GM12878 (cell line): ENCODE data around the gene MYO1D. TPM values are rescaled to one million over a fixed set of nuclear protein-coding genes. Genes with fewer than 3 reads are reported as not detected.
A peak's percentile ranks its signal among the peaks of the same experiment; 100 is the strongest.

Experiments
- ATAC-seq: fragments of 200-7000 bp; cut with Tn5 transposase; 3 replicates; pipeline ENCODE4 v1.9.1; 2020; ENCODE audit warnings: mild to moderate bottlenecking, moderate library complexity
- BruUV-seq: library from RNA; stranded (reverse); fragments of 400-500 nt; replicated peaks from 2 replicates; lab custom pipeline; 2021; lab: Mats Ljungman, UMichigan
- CTCF ChIA-PET: fragments of 300-600 bp; sonication (Branson Sonifier 250); formaldehyde crosslinking; extraction: SDS; loops from one replicate; lab custom pipeline; 2021; ENCODE audit warnings: inconsistent platforms; lab: Yijun Ruan, JAX
- POLR2A ChIA-PET: fragments of 350-600 bp; formaldehyde crosslinking; extraction: SDS; loops from one replicate; lab custom pipeline; 2021; ENCODE audit warnings: inconsistent platforms; lab: Charles Lee
- RAD21 ChIA-PET: fragments of 300-600 bp; sonication (Branson Sonifier 250); formaldehyde crosslinking; loops from one replicate; lab custom pipeline; 2023; ENCODE audit warnings: antibody characterized with exemption; ENCODE audit not compliant: unreplicated experiment; lab: Charles Lee
- SMC1A ChIA-PET: fragments of 300-600 bp; sonication (Branson Sonifier 250); formaldehyde crosslinking; loops from one replicate; lab custom pipeline; 2023; ENCODE audit not compliant: unreplicated experiment, uncharacterized antibody; lab: Charles Lee
- DNase-seq: peaks from one replicate; pipeline ENCODE4 v3.0.0-alpha.2; 2011; ENCODE audit warnings: low read depth, low spot score
- FAIRE-seq: peaks from 3 replicates; lab custom pipeline; 2011; peaks lifted over from hg19 to GRCh38; lab: Jason Lieb, UNC
- H2AFZ ChIP-seq: 2 replicates; pipeline ENCODE4 v1.6.0; 2011; ENCODE audit warnings: low read depth, low read length, control low read depth; ENCODE audit not compliant: control insufficient read depth
- H3K27ac ChIP-seq: 2 replicates; pipeline ENCODE4 v1.5.1; 2011; ENCODE audit warnings: control low read depth; ENCODE audit not compliant: control insufficient read depth, insufficient read depth
- H3K27me3 ChIP-seq, 2 experiments: replicated peaks in 1 of 2; 2 replicates each; pipeline versions ENCODE4 v1.6.0 to v1.6.1; 2011; ENCODE audit warnings: low read length in 1 of 2; ENCODE audit not compliant: control insufficient read depth in 2 of 2, insufficient read depth in 2 of 2
- H3K36me3 ChIP-seq, 2 experiments: 2 replicates each; pipeline ENCODE4 v1.5.1; 2011; ENCODE audit warnings: low read length in 1 of 2; ENCODE audit not compliant: control insufficient read depth in 2 of 2, insufficient read depth in 2 of 2
- H3K4me1 ChIP-seq: 2 replicates; pipeline ENCODE4 v1.6.1; 2011; ENCODE audit warnings: mild to moderate bottlenecking, low read length, moderate library complexity, mixed read lengths; ENCODE audit not compliant: control insufficient read depth, insufficient read depth
- H3K4me2 ChIP-seq: 2 replicates; pipeline ENCODE4 v1.6.0; 2011; ENCODE audit warnings: control low read depth; ENCODE audit not compliant: control insufficient read depth, insufficient read depth
- H3K4me3 ChIP-seq: fragments of 200-600 bp; sonication (generic); 2 replicates; pipeline ENCODE4 v1.5.1; 2016
- H3K79me2 ChIP-seq: 2 replicates; pipeline ENCODE4 v1.6.0; 2011; ENCODE audit warnings: low read length; ENCODE audit not compliant: control insufficient read depth, insufficient read depth
- H3K9ac ChIP-seq: 2 replicates; pipeline ENCODE4 v1.8.0; 2011; ENCODE audit warnings: low read length, control low read depth, mixed read lengths; ENCODE audit not compliant: control insufficient read depth, insufficient read depth
- H3K9me3 ChIP-seq: replicated peaks from 3 replicates; pipeline ENCODE4 v1.5.1; 2011; ENCODE audit warnings: mild to moderate bottlenecking, low read length; ENCODE audit not compliant: control insufficient read depth, insufficient read depth
- H4K20me1 ChIP-seq: 2 replicates; pipeline ENCODE4 v1.6.0; 2011; ENCODE audit not compliant: control insufficient read depth, insufficient read depth
- BMI1 ChIP-seq: fragments of 450-650 bp; IDR thresholded peaks from 2 replicates; pipeline ENCODE4 v1.6.1; 2016; ENCODE audit warnings: mild to moderate bottlenecking, moderate library complexity, borderline replicate concordance
- CBX3 ChIP-seq: fragments of 200-600 bp; sonication (generic); IDR thresholded peaks from 2 replicates; pipeline ENCODE4 v1.6.1; 2016; ENCODE audit warnings: low read depth, borderline replicate concordance
- ETV6 ChIP-seq, 2 experiments: fragments of 450-650 bp in 1 of 2; IDR thresholded peaks in 1 of 2; conservative IDR thresholded peaks in 1 of 2; 2 replicates each; pipeline ENCODE4 v1.6.1; 2014; ENCODE audit warnings: antibody characterized with exemption in 1 of 2, borderline replicate concordance in 1 of 2, low read depth in 1 of 2, mild to moderate bottlenecking in 1 of 2, moderate library complexity in 1 of 2
- HCFC1 ChIP-seq: fragments of 150-350 bp; IDR thresholded peaks from 2 replicates; pipeline ENCODE4 v1.6.1; 2014; ENCODE audit warnings: low read length
- PAX5 ChIP-seq: IDR thresholded peaks from 2 replicates; pipeline ENCODE4 v1.6.1; 2011; ENCODE audit warnings: low read depth, low read length, borderline replicate concordance
- PML ChIP-seq: IDR thresholded peaks from 2 replicates; pipeline ENCODE4 v1.6.1; 2012; ENCODE audit warnings: low read length, inconsistent platforms
- RELA ChIP-seq: fragments of 450-650 bp; IDR thresholded peaks from 2 replicates; pipeline ENCODE4 v1.8.0; 2014; ENCODE audit warnings: borderline replicate concordance; ENCODE audit not compliant: partially characterized antibody
- SIN3A ChIP-seq: IDR thresholded peaks from 2 replicates; pipeline ENCODE4 v1.6.1; 2012; ENCODE audit warnings: low read depth, low read length, improper control_type of control experiment
- TAF1 ChIP-seq: IDR thresholded peaks from 2 replicates; pipeline ENCODE4 v1.6.1; 2011; ENCODE audit warnings: mild to moderate bottlenecking, low read depth, low read length, borderline replicate concordance
- TCF3 ChIP-seq: IDR thresholded peaks from 2 replicates; pipeline ENCODE4 v1.6.1; 2012; ENCODE audit warnings: low read depth, mild to moderate bottlenecking, low read length, borderline replicate concordance; ENCODE audit not compliant: insufficient read depth
- YY1 ChIP-seq: IDR thresholded peaks from 2 replicates; pipeline ENCODE4 v1.6.1; 2011; ENCODE audit warnings: low read depth, mild to moderate bottlenecking, low read length
- WGBS: methylation state at CpG from one replicate; pipeline ENCODE4 v1.1.6; 2016; ENCODE audit warnings: low lambda C conversion rate; ENCODE audit not compliant: insufficient replicate concordance, insufficient coverage; ENCODE audit errors: missing lambda C conversion rate; 5-methylcytosine and 5-hydroxymethylcytosine counted together
- in situ Hi-C: fragments of 300-500 bp; cut with MboI; formaldehyde crosslinking; loops from 9 replicates; pipeline ENCODE4 v1.14.3; 2018; ENCODE audit warnings: mixed read lengths
- intact Hi-C: fragments of 100-400 bp; cut with micrococcal nuclease; formaldehyde crosslinking; loops from one replicate; pipeline ENCODE4 v1.14.2; 2022; ENCODE audit not compliant: unreplicated experiment
- polyA plus RNA-seq, 11 experiments: library from polyadenylated mRNA; depleted of rRNA in 4 of 11; unstranded in 6 of 11; stranded (reverse) in 5 of 11; fragments of >200 nt; fragmentation: Nextera tagmentation in 4 of 11; fragmentation: Illumina TruSeq in 1 of 11; extraction: Ambion mirVana in 4 of 11; extraction: Trizol in 1 of 11; gene quantifications; 1 replicate in 1 of 11; 2 replicates in 10 of 11; pipeline versions ENCODE4 v1.2.1 to v1.2.3, GENCODE V29; 2011 to 2016; ENCODE audit warnings: inconsistent platforms in 2 of 11, missing spikeins in 2 of 11, low read depth in 1 of 11
- total RNA-seq, 4 experiments: library from RNA; depleted of rRNA in 3 of 4; stranded (reverse); fragments of >200 nt in 3 of 4; fragmentation: Illumina TruSeq in 1 of 4; extraction: Trizol in 1 of 4; gene quantifications; 2 replicates each; pipeline versions ENCODE4 v1.2.1 to v1.2.3, GENCODE V29; 2013 to 2021
- TF ChIP-seq, protein P1 (sequence below): fragments of 450-650 bp; conservative IDR thresholded peaks from 2 replicates; pipeline ENCODE4 v1.6.1; 2017; ENCODE audit warnings: mild to moderate bottlenecking, moderate library complexity
- TF ChIP-seq, protein P2 (sequence below): fragments of 450-650 bp; IDR thresholded peaks from 2 replicates; pipeline ENCODE4 v1.6.1; 2018; ENCODE audit warnings: borderline replicate concordance, mild to moderate bottlenecking; ENCODE audit not compliant: partially characterized antibody
- TF ChIP-seq, protein P3 (sequence below): IDR thresholded peaks from 2 replicates; pipeline ENCODE4 v1.6.1; 2011; ENCODE audit warnings: mild to moderate bottlenecking, low read depth, low read length, moderate library complexity; ENCODE audit not compliant: insufficient replicate concordance
- TF ChIP-seq, protein P4 (sequence below): fragments of 450-650 bp; IDR thresholded peaks from 2 replicates; pipeline ENCODE4 v1.6.1; 2016; ENCODE audit warnings: mild to moderate bottlenecking

MYO1D gene
- total and polyA plus RNA-seq, 10 of the 15 experiments (the other 5 are each of a cell fraction or from before 2014, with no cell fraction given): 1.8 to 37.7 (median 25.4) TPM

DNA sequence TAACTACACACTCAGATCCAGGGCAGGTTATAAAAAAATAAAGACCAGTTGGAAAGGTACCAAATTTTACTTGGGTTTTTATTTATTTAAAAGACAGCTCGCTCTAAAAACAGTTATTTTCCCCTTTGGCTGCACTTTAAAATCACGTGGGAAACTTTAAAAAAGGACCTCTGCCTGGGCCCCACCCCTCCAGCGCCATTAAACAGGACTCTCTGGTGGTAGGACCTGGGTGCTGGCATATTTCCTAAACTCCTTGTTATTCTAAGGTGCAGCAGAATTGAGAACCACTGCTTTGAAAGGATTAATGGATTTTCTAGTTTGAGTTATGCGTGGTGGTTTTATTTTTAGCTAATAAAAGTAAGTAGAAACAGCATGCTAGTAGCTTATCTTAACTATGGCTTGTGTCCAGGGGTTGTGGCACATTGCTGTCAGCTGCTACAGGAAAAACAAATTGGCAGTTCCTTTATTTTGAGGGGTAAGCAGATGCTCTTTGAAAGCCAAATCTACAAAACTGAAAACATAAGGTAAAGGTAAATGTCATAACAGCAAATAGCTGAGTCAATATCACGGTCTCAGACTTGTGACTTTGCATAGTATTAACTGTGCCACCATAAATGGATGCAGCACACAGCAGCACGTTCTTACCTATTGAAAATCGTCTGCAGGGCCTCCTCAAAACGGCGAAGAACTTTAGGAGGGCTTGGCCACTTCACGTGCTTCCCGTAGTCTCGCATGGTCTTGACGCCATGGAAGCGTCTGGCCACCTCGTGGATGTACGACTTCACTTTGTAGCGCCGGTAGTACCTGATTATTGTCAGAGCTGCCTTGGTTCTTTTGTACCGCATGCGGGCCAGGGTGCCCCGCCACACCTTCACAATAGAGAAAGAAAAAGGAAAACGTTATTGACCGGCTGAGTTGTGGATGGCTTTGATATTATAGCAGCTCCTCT is 218.2 kb downstream of the MYO1D start:
- H3K27ac ChIP-seq: no peak overlapping the region
- ChIA-PET SMC1A (interaction anchor here (0.7 to 2.5 kb wide), 28 partner anchors 9 to 280 kb away, joined by 3 to 25 read pairs (median 3); partner anchors contain the start of genes MYO1D and PSMD11), CTCF (interaction anchor here (0.6 to 3.2 kb wide), 58 partner anchors 9 to 391 kb away, joined by 3 to 46 read pairs (median 4); partner anchors contain the start of genes MYO1D and SPACA3), POLR2A (no interaction called here), RAD21 (interaction anchor here (0.7 to 2.2 kb wide), 10 partner anchors 11 to 339 kb away, joined by 3 to 28 read pairs (median 4); partner anchors contain the start of gene PSMD11)
- H3K79me2 ChIP-seq: no peaks in the 10 kb centered on the region
- intact Hi-C loops: loop anchor here (2.0 to 5.0 kb wide), 3 partner anchors 96 to 278 kb away; no protein-coding TSS in a partner anchor
- no peak for ATAC-seq
- H3K4me3 ChIP-seq: no peak overlapping the region
- no peak overlapping the region for H3K9ac ChIP-seq
- H3K36me3 ChIP-seq: no peaks in the 10 kb centered on the region; a peak in 2 of 4 replicates
- no peaks in the 10 kb centered on the region for H3K27me3 ChIP-seq
- H2AFZ ChIP-seq: no peak overlapping the region
- BruUV-seq: no TSS peak
- no peak for DNase-seq
- no peaks in the 10 kb centered on the region for H3K9me3 ChIP-seq
- 66% methylated on average over 23 of the region's 23 CpGs for whole genome bisulfite sequencing
- in situ Hi-C loops: no loop called here
- no peaks in the 10 kb centered on the region for H4K20me1 ChIP-seq
- no peaks in the 10 kb centered on the region for H3K4me1 ChIP-seq
- no peak overlapping the region for H3K4me2 ChIP-seq
- peak; percentile 18 for FAIRE-seq
- TF ChIP-seq ETV6 (conservative IDR thresholded peaks at IDR 0.05 in 1 of 2, IDR thresholded peaks at IDR 0.05 in 1 of 2; ENCODE audit: borderline replicate concordance in 1 of 2, low read depth in 1 of 2) (no peak), PAX5 (no peak), BMI1 (no peak), YY1 (no peak), TCF3 (no peak), HCFC1 (no peak), RELA (no peak), SIN3A (no peak), CBX3 (no peak), PML (no peak), TAF1 (no peak)
- TF ChIP-seq, protein P1, sequence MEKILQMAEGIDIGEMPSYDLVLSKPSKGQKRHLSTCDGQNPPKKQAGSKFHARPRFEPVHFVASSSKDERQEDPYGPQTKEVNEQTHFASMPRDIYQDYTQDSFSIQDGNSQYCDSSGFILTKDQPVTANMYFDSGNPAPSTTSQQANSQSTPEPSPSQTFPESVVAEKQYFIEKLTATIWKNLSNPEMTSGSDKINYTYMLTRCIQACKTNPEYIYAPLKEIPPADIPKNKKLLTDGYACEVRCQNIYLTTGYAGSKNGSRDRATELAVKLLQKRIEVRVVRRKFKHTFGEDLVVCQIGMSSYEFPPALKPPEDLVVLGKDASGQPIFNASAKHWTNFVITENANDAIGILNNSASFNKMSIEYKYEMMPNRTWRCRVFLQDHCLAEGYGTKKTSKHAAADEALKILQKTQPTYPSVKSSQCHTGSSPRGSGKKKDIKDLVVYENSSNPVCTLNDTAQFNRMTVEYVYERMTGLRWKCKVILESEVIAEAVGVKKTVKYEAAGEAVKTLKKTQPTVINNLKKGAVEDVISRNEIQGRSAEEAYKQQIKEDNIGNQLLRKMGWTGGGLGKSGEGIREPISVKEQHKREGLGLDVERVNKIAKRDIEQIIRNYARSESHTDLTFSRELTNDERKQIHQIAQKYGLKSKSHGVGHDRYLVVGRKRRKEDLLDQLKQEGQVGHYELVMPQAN: no peak
- TF ChIP-seq, protein P2, sequence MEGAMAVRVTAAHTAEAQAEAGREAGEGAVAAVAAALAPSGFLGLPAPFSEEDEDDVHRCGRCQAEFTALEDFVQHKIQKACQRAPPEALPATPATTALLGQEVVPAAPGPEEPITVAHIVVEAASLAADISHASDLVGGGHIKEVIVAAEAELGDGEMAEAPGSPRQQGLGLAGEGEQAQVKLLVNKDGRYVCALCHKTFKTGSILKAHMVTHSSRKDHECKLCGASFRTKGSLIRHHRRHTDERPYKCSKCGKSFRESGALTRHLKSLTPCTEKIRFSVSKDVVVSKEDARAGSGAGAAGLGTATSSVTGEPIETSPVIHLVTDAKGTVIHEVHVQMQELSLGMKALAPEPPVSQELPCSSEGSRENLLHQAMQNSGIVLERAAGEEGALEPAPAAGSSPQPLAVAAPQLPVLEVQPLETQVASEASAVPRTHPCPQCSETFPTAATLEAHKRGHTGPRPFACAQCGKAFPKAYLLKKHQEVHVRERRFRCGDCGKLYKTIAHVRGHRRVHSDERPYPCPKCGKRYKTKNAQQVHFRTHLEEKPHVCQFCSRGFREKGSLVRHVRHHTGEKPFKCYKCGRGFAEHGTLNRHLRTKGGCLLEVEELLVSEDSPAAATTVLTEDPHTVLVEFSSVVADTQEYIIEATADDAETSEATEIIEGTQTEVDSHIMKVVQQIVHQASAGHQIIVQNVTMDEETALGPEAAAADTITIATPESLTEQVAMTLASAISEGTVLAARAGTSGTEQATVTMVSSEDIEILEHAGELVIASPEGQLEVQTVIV: no peak
- TF ChIP-seq, protein P3, sequence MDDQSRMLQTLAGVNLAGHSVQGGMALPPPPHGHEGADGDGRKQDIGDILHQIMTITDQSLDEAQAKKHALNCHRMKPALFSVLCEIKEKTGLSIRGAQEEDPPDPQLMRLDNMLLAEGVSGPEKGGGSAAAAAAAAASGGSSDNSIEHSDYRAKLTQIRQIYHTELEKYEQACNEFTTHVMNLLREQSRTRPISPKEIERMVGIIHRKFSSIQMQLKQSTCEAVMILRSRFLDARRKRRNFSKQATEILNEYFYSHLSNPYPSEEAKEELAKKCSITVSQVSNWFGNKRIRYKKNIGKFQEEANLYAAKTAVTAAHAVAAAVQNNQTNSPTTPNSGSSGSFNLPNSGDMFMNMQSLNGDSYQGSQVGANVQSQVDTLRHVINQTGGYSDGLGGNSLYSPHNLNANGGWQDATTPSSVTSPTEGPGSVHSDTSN: no peak
- TF ChIP-seq, protein P4, sequence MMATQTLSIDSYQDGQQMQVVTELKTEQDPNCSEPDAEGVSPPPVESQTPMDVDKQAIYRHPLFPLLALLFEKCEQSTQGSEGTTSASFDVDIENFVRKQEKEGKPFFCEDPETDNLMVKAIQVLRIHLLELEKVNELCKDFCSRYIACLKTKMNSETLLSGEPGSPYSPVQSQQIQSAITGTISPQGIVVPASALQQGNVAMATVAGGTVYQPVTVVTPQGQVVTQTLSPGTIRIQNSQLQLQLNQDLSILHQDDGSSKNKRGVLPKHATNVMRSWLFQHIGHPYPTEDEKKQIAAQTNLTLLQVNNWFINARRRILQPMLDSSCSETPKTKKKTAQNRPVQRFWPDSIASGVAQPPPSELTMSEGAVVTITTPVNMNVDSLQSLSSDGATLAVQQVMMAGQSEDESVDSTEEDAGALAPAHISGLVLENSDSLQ: no peak
